HG03521 (cell line): Measurements from ENCODE around the gene MEGF9.
"Not testable (repeated sequence)": the region's sequence is repeated elsewhere in the genome, so short reads cannot be mapped to it uniquely, and the experiment has no call there.

ENCODE experiments used
- ATAC-seq: cut with Tn5 transposase; IDR thresholded peaks from one replicate; pipeline ENCODE4 v1.9.1; 2021; ENCODE audit warnings: mild to moderate bottlenecking, moderate library complexity; ENCODE audit not compliant: unreplicated experiment

Gene MEGF9

DNA sequence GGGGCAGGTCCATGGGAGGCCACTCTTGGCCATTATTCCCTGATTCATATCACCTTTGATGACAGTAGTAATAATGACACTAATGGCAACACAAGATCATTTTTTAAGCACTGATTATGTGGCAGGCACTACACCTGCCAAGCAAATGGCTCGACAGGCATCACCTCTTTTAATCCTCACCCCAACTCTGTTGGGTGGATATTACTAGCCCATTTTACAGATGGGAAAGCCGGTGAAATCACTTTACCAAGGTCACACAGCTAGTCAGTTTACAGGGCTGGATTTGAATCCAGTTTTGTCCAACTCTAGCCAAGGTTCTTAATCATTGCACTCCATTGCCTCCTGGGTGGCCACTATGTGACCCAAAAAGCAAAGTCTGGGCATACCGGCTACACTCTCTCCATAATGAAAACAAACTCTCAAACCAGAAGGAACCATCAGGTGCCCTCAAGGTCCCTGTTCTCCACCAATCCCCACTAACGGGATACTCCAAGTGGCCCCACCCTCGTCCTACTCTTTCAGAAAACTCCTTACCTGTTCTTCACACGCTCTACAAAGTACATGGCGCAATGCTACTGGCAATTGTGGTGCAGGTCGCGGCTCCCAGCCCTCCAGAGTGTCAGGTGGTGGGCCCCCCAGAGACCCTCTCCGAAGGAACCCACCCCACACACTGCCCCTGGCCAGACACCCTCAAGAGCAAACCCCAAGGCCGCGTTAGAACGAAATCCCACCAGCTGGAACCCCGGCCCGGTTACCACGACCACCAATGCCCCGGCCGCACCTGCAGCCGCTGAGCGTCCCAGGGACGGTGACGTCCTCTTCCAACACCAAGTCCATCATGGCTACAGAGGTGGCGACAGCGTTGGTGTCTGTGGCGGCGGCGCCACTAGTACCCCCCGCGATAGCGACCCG, 134.9 kb downstream of the MEGF9 start:
- ATAC-seq = peak; percentile 37

DNA sequence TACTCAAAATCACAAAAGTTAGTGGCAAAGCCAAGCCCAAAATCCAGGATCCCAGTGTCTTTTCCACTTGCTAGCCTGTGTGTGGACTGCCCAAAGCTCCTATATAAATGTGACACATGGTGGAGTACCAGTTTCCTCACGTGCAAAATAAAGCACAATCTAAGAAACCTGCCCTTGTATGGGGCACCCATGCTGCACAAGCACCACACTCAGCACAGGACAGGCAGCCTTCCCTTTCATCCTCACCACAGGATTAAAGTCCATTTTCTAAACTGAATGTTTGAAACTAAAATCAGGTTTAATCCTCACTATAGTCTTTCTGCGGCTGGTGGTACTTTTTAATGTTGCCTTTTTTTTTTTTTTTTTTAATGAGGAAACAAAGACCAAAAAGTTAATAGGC, 139.8 kb downstream of the MEGF9 start:
- no peak for ATAC-seq

DNA sequence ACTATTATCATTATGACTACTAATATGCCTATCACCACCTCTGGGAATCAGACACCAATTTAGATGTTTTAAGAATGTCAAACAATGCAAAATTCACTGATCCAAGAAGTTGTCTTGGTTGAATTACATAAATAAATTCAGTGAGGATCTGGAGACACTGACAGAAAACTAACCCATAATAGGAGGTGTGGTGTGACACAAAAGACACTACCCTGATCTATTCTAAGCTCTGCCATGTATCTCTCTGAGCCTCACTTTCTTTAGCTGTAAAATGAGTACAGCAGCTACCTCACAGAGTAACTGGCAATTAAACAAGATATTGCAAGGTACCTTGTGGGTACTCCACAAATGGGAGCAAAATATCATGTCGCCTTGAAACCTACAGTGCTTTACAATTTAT, 141.8 kb downstream of the MEGF9 start:
- no peak for ATAC-seq

DNA sequence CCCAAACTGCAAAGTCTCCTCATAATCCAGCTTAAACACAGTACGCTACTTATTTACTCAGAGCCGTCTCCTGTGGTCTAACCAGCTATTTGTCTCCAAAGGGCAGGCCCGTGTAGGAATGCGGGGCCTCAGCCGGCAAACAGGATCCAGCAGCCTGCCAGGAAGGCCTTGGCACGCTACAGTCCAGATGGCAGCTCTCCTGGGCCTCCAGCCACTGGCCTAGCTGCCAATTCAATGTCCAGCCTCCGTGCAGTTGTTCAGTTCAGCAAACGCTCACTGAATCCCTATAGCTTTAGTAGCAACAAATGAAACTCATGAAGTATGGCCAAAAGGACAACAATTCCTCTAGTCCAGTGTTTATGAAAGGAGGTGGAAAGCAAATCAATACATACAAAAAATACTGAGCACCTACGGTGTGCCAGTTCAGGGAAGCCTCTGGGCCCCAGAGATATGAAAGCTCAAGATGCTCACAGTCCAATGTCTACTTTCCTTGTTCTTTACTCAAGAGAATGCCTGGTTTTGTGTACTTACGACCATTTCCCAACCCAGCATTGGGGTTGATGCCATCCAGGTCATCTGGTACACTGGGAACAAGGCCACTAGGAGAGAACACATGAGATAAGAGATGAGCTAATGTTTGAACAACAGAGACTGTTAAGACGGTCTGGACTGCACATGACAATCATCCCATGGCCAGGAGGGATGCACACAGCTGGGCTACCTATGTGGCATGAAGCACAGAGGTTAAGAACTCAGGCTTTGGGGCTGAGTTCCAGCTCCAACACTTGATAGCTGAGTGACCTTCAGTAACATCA, 142.6 kb downstream of the MEGF9 start:
- ATAC-seq = no peak

DNA sequence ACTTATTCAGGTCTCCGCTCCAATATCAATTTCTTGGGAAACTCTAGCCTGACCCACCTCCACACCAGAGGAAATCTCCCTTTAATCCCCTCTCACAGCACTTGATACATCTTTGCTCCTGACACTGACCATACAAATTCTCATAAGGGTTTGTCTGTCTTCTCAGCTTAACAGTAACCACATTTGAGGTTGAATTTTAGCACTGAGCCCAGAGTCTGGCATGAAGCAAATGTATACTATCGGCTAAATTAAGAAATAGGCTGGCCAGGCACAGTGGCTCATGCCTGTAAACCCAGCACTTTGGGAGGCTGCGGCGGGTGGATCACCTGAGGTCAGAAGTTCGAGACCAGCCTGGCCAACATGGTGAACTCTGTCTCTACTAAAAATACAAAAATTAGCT, 144.0 kb downstream of the MEGF9 start:
- no peak for ATAC-seq

DNA sequence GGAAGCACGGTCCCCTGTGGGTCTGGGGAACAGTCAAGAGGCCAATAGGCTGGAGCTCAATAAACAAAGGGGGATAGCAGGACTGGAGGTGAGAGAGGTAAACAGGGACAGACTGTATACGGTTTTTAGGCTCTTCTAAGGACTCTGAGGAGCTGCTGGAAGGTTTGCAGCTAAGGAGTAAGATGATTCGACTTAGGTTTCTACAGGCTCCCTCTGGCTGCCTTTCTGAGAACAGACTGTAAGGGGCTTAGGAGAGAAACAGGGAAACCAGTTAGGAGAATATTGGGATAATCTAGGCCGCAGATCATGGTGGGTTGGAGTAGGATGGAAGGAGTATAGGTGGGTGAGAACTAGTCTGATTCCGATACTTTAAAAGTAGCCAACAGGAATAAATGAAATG, 144.7 kb downstream of the MEGF9 start:
- ATAC-seq = no peak

DNA sequence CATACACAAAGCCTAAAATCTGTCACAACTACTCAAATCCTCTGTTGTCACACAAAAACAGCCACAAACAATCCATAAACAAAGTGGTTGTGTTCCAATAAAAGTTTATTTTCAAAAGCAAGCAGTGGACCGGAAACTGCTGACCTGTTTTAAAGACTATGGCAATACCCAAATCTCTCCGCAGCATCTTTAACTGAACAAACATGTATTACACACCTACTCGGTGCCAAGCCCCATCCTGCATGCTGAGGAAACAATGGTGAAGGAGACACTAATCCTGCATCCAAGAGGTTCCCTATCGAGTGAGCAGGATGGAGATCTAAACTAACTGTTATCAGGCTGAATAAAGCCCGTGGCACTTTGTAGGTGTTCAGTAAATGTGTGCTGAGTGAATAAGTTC, 145.5 kb downstream of the MEGF9 start:
- no peak for ATAC-seq

DNA sequence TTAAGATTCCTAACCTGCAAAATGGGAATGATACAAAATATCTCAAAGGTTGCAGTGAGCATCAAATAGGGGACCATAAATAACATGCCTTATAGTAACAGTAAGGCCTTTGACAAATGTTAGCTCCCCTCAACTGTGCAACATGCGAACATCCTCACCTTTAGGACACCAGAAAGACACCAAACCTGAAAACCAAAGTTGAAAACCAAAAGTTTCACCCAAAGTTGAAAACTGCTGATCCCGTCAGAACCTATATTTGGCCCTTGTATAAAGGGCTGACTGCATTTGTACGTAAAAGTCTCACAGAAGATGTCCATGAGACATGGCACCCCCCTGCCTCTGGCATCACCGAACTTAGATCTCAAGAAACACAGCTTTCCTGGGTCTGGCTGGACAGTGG, 146.4 kb downstream of the MEGF9 start:
- ATAC-seq = no peak

DNA sequence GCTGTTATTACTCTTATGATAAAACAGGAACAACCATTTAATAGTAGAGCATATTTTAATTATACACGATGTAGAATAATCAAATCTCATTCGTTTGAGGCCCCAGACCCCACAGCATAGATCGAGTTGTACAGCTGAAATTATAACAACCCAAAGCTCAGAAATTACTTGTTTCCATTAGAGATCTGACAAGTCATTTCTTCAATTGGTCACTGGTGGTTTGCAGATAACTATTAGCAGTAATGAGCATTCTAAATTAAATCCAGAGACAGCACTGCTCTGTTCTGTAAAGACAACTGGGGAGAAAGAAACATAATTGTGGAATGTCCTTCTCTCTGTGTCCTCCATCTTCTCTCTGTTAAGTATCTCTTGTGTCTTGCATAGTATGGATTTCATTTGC, 147.2 kb downstream of the MEGF9 start:
- no peak for ATAC-seq

DNA sequence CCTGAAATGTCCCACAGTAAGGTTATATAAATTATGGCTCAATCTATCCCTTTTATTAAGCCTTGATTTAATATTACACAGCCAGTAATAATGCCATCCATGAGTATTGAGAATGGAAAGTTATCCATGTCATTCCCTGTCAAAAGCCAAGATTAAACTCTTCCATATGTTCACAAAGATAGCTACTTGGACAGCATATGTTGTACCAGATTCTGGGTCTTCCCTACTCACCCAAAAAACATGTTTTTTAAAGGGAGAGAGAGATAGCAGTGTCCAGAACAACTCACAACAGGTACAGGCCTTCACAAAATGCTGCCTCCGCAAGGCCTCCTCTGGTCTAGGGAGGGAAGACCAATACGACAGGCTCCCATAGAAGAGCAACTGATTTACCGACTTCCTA, 149.7 kb downstream of the MEGF9 start:
- no peak for ATAC-seq

DNA sequence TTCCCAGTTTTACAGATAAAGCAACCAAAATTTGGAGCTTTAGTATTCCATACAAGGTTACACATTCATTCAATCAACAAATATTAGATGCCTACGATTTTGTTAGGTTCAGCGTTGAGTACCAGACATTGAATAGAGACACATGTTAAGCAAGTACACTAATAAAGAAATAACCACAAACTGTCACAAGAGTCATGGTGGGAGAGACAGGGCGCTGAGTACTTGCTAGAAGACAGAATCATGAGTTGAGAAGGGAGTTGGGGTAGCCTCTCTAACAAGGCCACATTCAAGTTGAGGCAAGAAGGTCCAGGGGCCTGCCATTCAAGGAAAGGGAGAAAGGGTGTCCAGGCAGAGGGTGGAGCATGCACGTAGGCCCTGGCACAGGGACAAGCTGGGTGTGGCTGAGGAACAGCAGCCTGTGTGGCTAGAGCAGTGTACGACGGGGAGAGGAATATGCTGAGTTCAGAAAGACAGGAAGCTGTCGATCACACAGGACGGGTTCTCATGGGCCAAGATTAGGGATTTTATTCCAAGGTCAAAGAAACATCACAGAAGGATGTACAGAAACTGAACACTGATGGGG, 151.3 kb downstream of the MEGF9 start:
- no peak for ATAC-seq

DNA sequence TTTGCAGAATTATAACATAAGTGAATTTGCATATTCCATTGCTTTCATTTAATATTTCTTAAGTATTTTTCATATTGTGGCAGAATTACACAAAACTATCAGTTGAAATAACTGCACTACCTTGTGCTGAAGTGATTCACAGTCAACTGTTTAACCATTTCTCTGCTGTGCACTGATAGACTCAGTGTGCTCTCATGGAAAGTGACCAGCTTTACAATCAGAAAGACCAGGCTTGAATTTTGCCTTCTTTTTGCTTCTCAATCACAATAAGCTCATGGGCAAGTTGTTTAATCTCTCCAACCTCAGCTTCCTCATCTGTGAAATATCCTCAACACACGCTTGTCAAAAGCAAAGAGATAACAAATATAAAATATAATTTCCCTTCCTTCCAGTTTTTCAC, 152.6 kb downstream of the MEGF9 start:
- no peak for ATAC-seq

DNA sequence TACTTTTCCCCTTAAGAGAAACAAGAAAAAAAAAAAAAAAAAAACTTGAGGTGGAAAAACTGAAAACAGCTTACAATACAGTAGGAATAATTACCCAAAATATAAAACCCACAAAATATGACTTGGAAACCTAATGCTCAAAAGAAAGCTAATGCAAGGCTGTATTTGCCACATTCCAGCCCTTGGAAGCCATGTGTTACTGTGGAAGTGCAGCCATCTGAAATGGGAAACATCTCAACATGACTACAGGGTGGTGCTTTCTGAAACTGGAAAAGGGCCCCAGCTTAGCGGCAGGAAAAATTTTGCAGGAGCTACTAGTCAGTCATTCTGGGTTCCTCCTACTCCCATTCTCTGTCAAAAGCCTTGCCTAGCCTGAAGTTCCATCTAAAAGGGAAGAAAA, 154.7 kb downstream of the MEGF9 start:
- ATAC-seq = no peak

DNA sequence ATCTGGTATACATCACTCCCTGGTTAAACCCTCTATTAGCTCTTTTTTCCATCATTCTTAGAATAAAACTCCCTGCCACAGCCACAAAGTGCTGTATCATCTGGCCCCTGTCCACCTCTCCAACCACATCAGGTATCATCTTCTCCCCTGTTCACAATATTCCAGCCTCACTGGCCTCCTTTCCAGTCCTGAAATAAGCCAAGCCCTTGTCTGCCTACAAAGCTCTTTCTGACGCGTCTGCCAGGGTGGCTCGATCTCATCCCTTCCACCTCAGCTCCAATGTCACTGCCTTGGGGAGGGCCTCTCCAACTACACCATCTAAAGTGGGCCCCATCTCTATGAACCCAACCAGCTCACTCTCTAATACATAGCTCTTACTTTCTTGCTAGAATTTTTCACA, 155.8 kb downstream of the MEGF9 start:
- ATAC-seq = no peak

DNA sequence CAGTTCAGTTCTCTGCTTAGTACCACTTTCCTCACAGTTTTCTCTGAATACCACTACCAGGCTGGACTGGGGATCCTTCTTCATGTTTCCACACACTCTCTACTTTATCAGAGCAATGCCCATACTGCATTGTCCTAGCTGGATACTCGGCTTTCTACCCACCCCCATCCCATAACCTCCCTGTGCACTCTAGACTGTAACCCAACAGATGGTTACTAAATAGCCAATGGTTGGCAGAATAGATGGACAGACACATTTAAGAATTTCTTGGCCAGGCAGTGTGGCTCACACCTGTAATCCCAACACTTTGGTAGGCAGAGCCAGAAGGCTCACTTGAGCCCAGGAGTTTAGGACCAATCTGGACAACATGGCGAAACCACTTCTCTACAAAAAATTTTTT, 157.1 kb downstream of the MEGF9 start:
- ATAC-seq = no peak

DNA sequence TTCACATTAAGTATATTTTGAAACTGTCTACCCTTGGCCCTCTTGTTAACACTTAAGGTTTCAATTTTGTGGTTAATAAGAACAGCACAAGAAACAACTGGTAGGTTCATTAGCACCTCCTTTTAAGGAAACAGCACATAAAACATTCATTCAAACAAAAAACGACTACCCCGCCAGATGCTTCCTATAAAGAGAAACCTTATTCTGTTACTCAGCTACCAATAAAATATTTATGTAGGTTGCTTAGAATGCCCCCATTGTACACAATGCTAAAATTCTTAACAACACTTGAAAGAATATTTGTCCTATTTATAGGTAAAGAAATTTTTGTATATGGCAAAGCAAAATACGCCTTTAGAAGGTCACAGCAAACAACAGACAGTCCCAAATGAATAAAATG, 157.5 kb downstream of the MEGF9 start:
- ATAC-seq = no peak

DNA sequence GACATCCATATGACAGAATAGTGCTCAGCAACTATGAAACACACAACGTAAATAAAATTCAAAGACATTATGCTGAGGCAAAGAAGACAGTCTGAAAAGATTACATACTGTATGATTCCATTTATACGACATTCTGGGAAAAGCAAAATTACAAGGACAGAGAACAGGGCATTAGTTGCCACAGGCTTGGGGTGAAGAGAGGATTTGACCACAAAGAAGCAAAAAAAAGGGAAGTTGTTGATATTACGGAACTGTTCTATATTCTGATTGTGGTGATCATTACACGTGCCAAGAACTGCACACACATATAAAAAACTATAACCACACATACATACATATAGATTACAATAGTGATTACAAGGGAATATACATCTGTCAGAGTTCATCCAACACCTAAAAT, 158.4 kb downstream of the MEGF9 start:
- ATAC-seq = no peak

DNA sequence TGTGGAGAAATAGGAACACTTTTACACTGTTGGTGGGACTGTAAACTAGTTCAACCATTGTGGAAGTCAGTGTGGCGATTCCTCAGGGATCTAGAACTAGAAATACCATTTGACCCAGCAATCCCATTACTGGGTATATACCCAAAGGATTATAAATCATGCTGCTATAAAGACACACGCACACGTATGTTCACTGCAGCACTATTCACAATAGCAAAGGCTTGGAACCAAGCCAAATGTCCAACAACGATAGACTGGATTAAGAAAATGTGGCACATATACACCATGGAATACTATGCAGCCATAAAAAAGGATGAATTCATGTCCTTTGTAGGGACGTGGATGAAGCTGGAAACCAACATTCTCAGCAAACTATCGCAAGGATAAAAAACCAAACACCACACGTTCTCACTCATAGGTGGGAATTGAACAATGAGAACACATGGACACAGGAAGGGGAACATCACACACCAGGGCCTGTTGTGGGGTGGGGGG, 162.0 kb downstream of the MEGF9 start:
- not testable (repeated sequence) for ATAC-seq
